H9 (cell line): ENCODE measurements around the gene IER2. TPM values are rescaled to one million over a fixed set of nuclear protein-coding genes. Genes with fewer than 3 reads are reported as not detected.

Source experiments
- DNase-seq: peaks from one replicate; pipeline ENCODE4 v3.0.0-alpha.2; 2017
- H2AFZ ChIP-seq: one replicate; pipeline ENCODE4 v1.6.1; 2013; ENCODE audit warnings: mild to moderate bottlenecking, low read length, control low read depth, moderate library complexity
- H2AK5ac ChIP-seq: 2 replicates; pipeline ENCODE4 v1.6.1; 2013; ENCODE audit warnings: low read length, control low read depth, mixed read lengths; ENCODE audit not compliant: insufficient read length
- H2BK120ac ChIP-seq: one replicate; pipeline ENCODE4 v1.6.1; 2013; ENCODE audit warnings: low read depth, mild to moderate bottlenecking, low read length, control low read depth, inconsistent platforms; ENCODE audit not compliant: poor library complexity, severe bottlenecking
- H2BK12ac ChIP-seq: 2 replicates; pipeline ENCODE4 v1.6.1; 2013; ENCODE audit warnings: low read length, control low read depth, mixed read lengths, low read depth; ENCODE audit not compliant: insufficient read length
- H2BK15ac ChIP-seq: 2 replicates; pipeline ENCODE4 v1.6.1; 2013; ENCODE audit warnings: low read depth, low read length, control low read depth
- H2BK20ac ChIP-seq: one replicate; pipeline ENCODE4 v1.6.1; 2013; ENCODE audit warnings: low read depth, mild to moderate bottlenecking, low read length, control low read depth, inconsistent platforms; ENCODE audit not compliant: poor library complexity, severe bottlenecking
- H2BK5ac ChIP-seq: 2 replicates; pipeline ENCODE4 v1.6.1; 2013; ENCODE audit warnings: low read length, control low read depth, mixed read lengths; ENCODE audit not compliant: insufficient read length
- H3K14ac ChIP-seq: 2 replicates; pipeline ENCODE4 v1.6.1; 2013; ENCODE audit warnings: low read length, control low read depth; ENCODE audit not compliant: insufficient read depth
- H3K18ac ChIP-seq: 2 replicates; pipeline ENCODE4 v1.6.1; 2013; ENCODE audit warnings: low read depth, mild to moderate bottlenecking, mixed read lengths, low read length, control low read depth; ENCODE audit not compliant: insufficient read length
- H3K23ac ChIP-seq: 2 replicates; pipeline ENCODE4 v1.6.1; 2013; ENCODE audit warnings: low read length, control low read depth, mixed read lengths, low read depth; ENCODE audit not compliant: insufficient read length
- H3K23me2 ChIP-seq: 2 replicates; pipeline ENCODE4 v1.6.1; 2013; ENCODE audit warnings: low read depth, mild to moderate bottlenecking, mixed read lengths, low read length, control low read depth; ENCODE audit not compliant: insufficient read length, poor library complexity, severe bottlenecking
- H3K27ac ChIP-seq: 2 replicates; pipeline ENCODE4 v1.5.1; 2013; ENCODE audit warnings: low read length, control low read depth, mixed read lengths, low read depth; ENCODE audit not compliant: insufficient read length
- H3K27me3 ChIP-seq: 2 replicates; pipeline ENCODE4 v1.6.1; 2013; ENCODE audit warnings: low read length, control low read depth, inconsistent platforms; ENCODE audit not compliant: insufficient read depth
- H3K4ac ChIP-seq: 2 replicates; pipeline ENCODE4 v1.6.1; 2013; ENCODE audit warnings: low read depth, mild to moderate bottlenecking, control low read depth, inconsistent platforms, low read length, moderate library complexity
- H3K4me1 ChIP-seq: 2 replicates; pipeline ENCODE4 v1.6.1; 2013; ENCODE audit warnings: low read length, control low read depth, inconsistent platforms; ENCODE audit not compliant: insufficient read depth
- H3K4me2 ChIP-seq: 2 replicates; pipeline ENCODE4 v1.6.1; 2013; ENCODE audit warnings: low read length, control low read depth, mixed read lengths; ENCODE audit not compliant: insufficient read length, insufficient read depth
- H3K56ac ChIP-seq: 2 replicates; pipeline ENCODE4 v1.6.1; 2013; ENCODE audit warnings: low read depth, mild to moderate bottlenecking, mixed read lengths, low read length, control low read depth; ENCODE audit not compliant: insufficient read length
- H3K79me1 ChIP-seq: 2 replicates; pipeline ENCODE4 v1.6.1; 2013; ENCODE audit warnings: low read depth, mild to moderate bottlenecking, moderate library complexity, low read length, control low read depth, inconsistent platforms; ENCODE audit not compliant: insufficient read depth, poor library complexity, severe bottlenecking
- H3K79me2 ChIP-seq: 2 replicates; pipeline ENCODE4 v1.6.1; 2013; ENCODE audit warnings: low read length, control low read depth, inconsistent platforms; ENCODE audit not compliant: insufficient read depth
- H3K9ac ChIP-seq: 2 replicates; pipeline ENCODE4 v1.6.1; 2013; ENCODE audit warnings: low read length, control low read depth, mixed read lengths; ENCODE audit not compliant: insufficient read length; ENCODE audit errors: extremely low read depth
- H3K9me3 ChIP-seq: one replicate; pipeline ENCODE4 v1.6.1; 2013; ENCODE audit warnings: low read depth, low read length, inconsistent platforms; ENCODE audit not compliant: control insufficient read depth
- H3T11ph ChIP-seq: one replicate; pipeline ENCODE4 v1.6.1; 2013; ENCODE audit warnings: mild to moderate bottlenecking, low read length, control low read depth, inconsistent platforms
- H4K20me1 ChIP-seq: one replicate; pipeline ENCODE4 v1.6.1; 2013; ENCODE audit not compliant: control insufficient read depth, insufficient read length, insufficient read depth
- H4K5ac ChIP-seq: 2 replicates; pipeline ENCODE4 v1.6.1; 2013; ENCODE audit warnings: low read depth, mild to moderate bottlenecking, mixed read lengths, low read length, control low read depth; ENCODE audit not compliant: insufficient read length
- H4K8ac ChIP-seq: replicated peaks from 2 replicates; pipeline ENCODE4 v1.6.1; 2013; ENCODE audit warnings: low read length, control low read depth, mixed read lengths, low read depth; ENCODE audit not compliant: insufficient read length
- H4K91ac ChIP-seq: 2 replicates; pipeline ENCODE4 v1.6.1; 2013; ENCODE audit warnings: low read depth, mild to moderate bottlenecking, moderate library complexity, mixed read lengths, low read length, control low read depth; ENCODE audit not compliant: insufficient read length
- H3K27ac Mint-ChIP-seq, 3 experiments: 2 replicates in 2 of 3; 3 replicates in 1 of 3; pipeline ENCODE4 v1.8.0; 2020 to 2021; ENCODE audit warnings: mixed read lengths in 3 of 3, mild to moderate bottlenecking in 1 of 3, moderate library complexity in 1 of 3
- H3K27me3 Mint-ChIP-seq: 2 replicates; pipeline ENCODE4 v1.8.0; 2021; ENCODE audit warnings: low read depth, mild to moderate bottlenecking, moderate library complexity, mixed read lengths
- H3K36me3 Mint-ChIP-seq, 3 experiments: 2 replicates in 2 of 3; 3 replicates in 1 of 3; pipeline ENCODE4 v1.8.0; 2020 to 2021; ENCODE audit warnings: low read depth in 3 of 3, mixed read lengths in 3 of 3; ENCODE audit not compliant: insufficient read depth in 1 of 3
- H3K4me1 Mint-ChIP-seq, 2 experiments: 2 replicates each; pipeline ENCODE4 v1.8.0; 2020; ENCODE audit warnings: mixed read lengths in 2 of 2
- H3K4me3 Mint-ChIP-seq, 2 experiments: 2 replicates in 1 of 2; 3 replicates in 1 of 2; pipeline ENCODE4 v1.8.0; 2020 to 2021; ENCODE audit warnings: mild to moderate bottlenecking in 2 of 2, mixed read lengths in 2 of 2, moderate library complexity in 1 of 2
- H3K9me3 Mint-ChIP-seq, 2 experiments: 2 replicates in 1 of 2; 3 replicates in 1 of 2; pipeline ENCODE4 v1.8.0; 2020; ENCODE audit warnings: mild to moderate bottlenecking in 2 of 2, mixed read lengths in 2 of 2, moderate library complexity in 1 of 2
- WGBS: extraction: QIAGEN DNeasy Blood & Tissue Kit; methylation state at CpG from one replicate; pipeline ENCODE4 v1.1.7; 2013; ENCODE audit warnings: missing lambda C conversion rate, low lambda C conversion rate, mixed read lengths; ENCODE audit not compliant: insufficient read length; ENCODE audit errors: extremely low coverage; 5-methylcytosine and 5-hydroxymethylcytosine counted together
- total RNA-seq: library from RNA; stranded (reverse); gene quantifications from 2 replicates; pipeline ENCODE4 v1.2.1, GENCODE V29; 2021
- TF ChIP-seq, protein P1 (sequence below): fragments of 200-600 bp; sonication (generic); conservative IDR thresholded peaks from 3 replicates; pipeline ENCODE4 v1.8.0; 2021; ENCODE audit warnings: antibody characterized with exemption, mild to moderate bottlenecking

IER2 gene
- total RNA-seq, 1 experiment from 2014 or later = 160 TPM

DNA sequence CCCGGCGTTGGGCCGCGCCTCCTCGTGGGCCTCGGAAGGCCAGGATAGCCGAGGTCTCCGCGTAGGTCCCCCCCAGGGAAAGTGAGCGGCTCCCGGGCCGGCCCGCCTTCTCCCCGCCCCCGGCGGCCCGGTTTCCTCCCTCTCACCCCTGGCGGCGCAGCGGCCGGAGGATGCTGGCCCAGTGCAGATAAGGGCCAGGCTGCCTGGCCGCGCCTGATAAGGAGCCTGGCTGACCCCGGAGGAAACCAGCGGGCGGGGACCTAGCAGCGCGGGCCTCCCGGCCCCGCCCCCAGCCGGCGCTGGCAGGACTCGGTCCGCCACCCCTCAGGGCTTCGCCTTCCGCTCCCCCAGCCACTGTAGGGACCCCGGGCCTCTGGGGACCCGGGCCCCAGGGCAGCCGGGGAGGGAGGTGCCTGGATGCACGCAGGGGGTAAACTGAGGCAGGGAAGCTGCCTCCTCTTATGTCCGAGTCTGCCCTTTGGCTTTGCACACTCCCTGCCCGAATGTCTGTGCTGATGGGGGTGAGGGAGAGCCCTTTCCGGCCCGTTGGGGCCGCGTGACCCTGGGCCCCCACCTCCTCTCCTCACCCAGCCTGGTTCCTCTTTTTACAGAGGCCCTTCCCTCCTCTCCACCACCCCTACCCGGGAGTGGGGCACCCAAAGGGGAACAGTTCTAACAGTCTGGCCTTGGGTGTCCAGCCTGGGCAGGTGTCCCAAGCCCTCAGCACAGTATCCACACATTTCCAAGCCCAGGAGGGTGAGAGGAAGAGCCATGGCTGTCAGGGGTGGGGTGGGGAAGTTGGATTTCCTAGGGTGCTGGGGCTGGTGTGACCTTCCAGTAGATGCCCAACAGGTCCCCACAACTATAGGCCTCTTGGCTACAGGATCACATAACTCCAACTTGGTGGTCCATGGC, 47.3 kb upstream of the IER2 start, which contains the start of gene LYL1:
Gene LYL1, minus strand, starts transcription at position 193 of the 915 bp plus-strand sequence. CDS start 1,687 bp downstream, outside the sequence.
- Histone ChIP-seq H2BK15ac (no peak within 1 kb of the TSS), H2BK20ac (no peak within 1 kb of the TSS), H3K23ac (no peak within 1 kb of the TSS), H4K91ac (no peak within 1 kb of the TSS), H3K18ac (no peak within 1 kb of the TSS), H3K4ac (no peak within 1 kb of the TSS), H4K20me1 (peaks cover 3% of the 10 kb centered on the region), H3K23me2 (peaks cover 3% of the 10 kb centered on the region), H4K5ac (no peak within 1 kb of the TSS), H3K56ac (no peak within 1 kb of the TSS), H3T11ph (no peak within 1 kb of the TSS), H4K8ac (no peak within 1 kb of the TSS), H2AK5ac (no peak within 1 kb of the TSS), H3K27me3 (peaks cover 23% of the 10 kb centered on the region; the same call in 1 of the 2 replicates), H3K4me2 (peak within 1 kb of the TSS; percentile 20), H3K14ac (no peak within 1 kb of the TSS; the same call in 1 of the 2 replicates), H3K4me1 (no peaks in the 10 kb centered on the region), H3K79me1 (no peaks in the 10 kb centered on the region), H2AFZ (no peak within 1 kb of the TSS), H3K9me3 (no peaks in the 10 kb centered on the region), H3K27ac (no peak within 1 kb of the TSS), H2BK12ac (no peak within 1 kb of the TSS), H3K9ac (no peak within 1 kb of the TSS), H2BK5ac (no peak within 1 kb of the TSS), H3K79me2 (no peaks in the 10 kb centered on the region), H2BK120ac (no peak within 1 kb of the TSS)
- Mint-ChIP-seq H3K27me3 (peaks cover 47% of the 10 kb centered on the region), H3K9me3 (peaks cover 3 to 7% of the 10 kb centered on the region in 2 experiments; a peak in 3 of 5 replicates), H3K27ac (no peak within 1 kb of the TSS), H3K36me3 (peaks cover 6 to 7% (median 7%) of the 10 kb centered on the region in 3 experiments), H3K4me1 (peaks cover 14 to 20% of the 10 kb centered on the region in 2 experiments), H3K4me3 (peak within 1 kb of the TSS; percentile 33 to 68; a peak in 3 of 5 replicates)
- no CpG with 5 or more reads among the region's 47 CpGs for WGBS
- TF ChIP-seq, protein P1, sequence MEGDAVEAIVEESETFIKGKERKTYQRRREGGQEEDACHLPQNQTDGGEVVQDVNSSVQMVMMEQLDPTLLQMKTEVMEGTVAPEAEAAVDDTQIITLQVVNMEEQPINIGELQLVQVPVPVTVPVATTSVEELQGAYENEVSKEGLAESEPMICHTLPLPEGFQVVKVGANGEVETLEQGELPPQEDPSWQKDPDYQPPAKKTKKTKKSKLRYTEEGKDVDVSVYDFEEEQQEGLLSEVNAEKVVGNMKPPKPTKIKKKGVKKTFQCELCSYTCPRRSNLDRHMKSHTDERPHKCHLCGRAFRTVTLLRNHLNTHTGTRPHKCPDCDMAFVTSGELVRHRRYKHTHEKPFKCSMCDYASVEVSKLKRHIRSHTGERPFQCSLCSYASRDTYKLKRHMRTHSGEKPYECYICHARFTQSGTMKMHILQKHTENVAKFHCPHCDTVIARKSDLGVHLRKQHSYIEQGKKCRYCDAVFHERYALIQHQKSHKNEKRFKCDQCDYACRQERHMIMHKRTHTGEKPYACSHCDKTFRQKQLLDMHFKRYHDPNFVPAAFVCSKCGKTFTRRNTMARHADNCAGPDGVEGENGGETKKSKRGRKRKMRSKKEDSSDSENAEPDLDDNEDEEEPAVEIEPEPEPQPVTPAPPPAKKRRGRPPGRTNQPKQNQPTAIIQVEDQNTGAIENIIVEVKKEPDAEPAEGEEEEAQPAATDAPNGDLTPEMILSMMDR = no peak; the same call in 2 of the 3 replicates
- peak; percentile 70 for DNase-seq
